Testis (tissue), 3 donors: ENCODE data around the gene MAGED2. TPM values are rescaled to one million over a fixed set of nuclear protein-coding genes. Genes with fewer than 3 reads are reported as not detected.
"Not testable (repeated sequence)": the region's sequence is repeated elsewhere in the genome, so short reads cannot be mapped to it uniquely, and the experiment has no call there.

ENCODE experiments used
- DNase-seq: peaks from one replicate; pipeline ENCODE4 v3.0.0-alpha.2; 2019
- H3K27ac ChIP-seq, 2 donors: fragments of 200-600 bp; sonication (generic); one replicate each; pipeline ENCODE4 v1.5.1; 2019
- H3K27me3 ChIP-seq: fragments of 200-600 bp; sonication (generic); one replicate; pipeline ENCODE4 v1.5.1; 2019
- H3K36me3 ChIP-seq: fragments of 200-600 bp; sonication (generic); one replicate; pipeline ENCODE4 v1.5.1; 2017; ENCODE audit warnings: low read depth; ENCODE audit errors: missing control alignments
- H3K4me1 ChIP-seq: fragments of 200-600 bp; sonication (generic); one replicate; pipeline ENCODE4 v1.5.1; 2019
- H3K4me3 ChIP-seq, 2 donors: fragments of 200-600 bp; sonication (generic); one replicate each; pipeline ENCODE4 v1.5.1; 2017 to 2019
- H3K9me3 ChIP-seq: fragments of 200-600 bp; sonication (generic); one replicate; pipeline ENCODE4 v1.5.1; 2017
- CTCF ChIP-seq, 3 experiments: fragments of 450-650 bp in 2 of 3; fragments of 200-600 bp in 1 of 3; sonication (generic) in 1 of 3; IDR thresholded peaks; one replicate each; pipeline ENCODE4 v1.5.1; 2016 to 2019; ENCODE audit warnings: antibody characterized with exemption in 3 of 3, mild to moderate bottlenecking in 2 of 3, moderate library complexity in 1 of 3
- POLR2A ChIP-seq: fragments of 450-650 bp; IDR thresholded peaks from one replicate; pipeline ENCODE4 v1.6.1; 2017; ENCODE audit warnings: antibody characterized with exemption, mild to moderate bottlenecking, moderate library complexity
- WGBS, 2 donors: methylation state at CpG; one replicate each; pipeline ENCODE4 v1.1.5; 2018; 5-methylcytosine and 5-hydroxymethylcytosine counted together
- intact Hi-C: fragments of 100-400 bp; cut with DNase I; formaldehyde crosslinking; loops from one replicate; pipeline ENCODE4 v1.15.1; 2023; ENCODE audit warnings: low total_unique reads
- polyA plus RNA-seq: library from polyadenylated mRNA; stranded (reverse); fragments of 350-450 nt; fragmentation: Illumina TruSeq; extraction: RNeasy Lipid Tissue Mini Kit (QIAGEN cat#74804); gene quantifications from one replicate; pipeline ENCODE4 v1.2.3, GENCODE V29; 2014; ENCODE audit warnings: low read depth, low replicate concordance; ENCODE audit not compliant: insufficient read depth
- total RNA-seq, 2 donors: library from RNA; depleted of rRNA; stranded (reverse); fragments of >200 nt; gene quantifications; one replicate each; pipeline ENCODE4 v1.2.3, GENCODE V29; 2016

MAGED2 gene
- total and polyA plus RNA-seq, 3 donors from 2014 or later: 179 to 288 (median 206) TPM

GRCh38 chrX:54824195-54824594, 16.6 kb downstream of the MAGED2 start:
- Histone ChIP-seq H3K4me3 (no peak overlapping the region), H3K9me3 (no peaks in the 10 kb centered on the region), H3K27ac (no peak overlapping the region), H3K4me1 (no peaks in the 10 kb centered on the region), H3K27me3 (no peaks in the 10 kb centered on the region), H3K36me3 (no peaks in the 10 kb centered on the region)
- no peak for DNase-seq
- TF ChIP-seq POLR2A (no peak), CTCF (IDR thresholded peaks at IDR 0.05) (no peak)
- 90% methylated on average over 3 of the region's 5 CpGs; no CpG with 5 or more reads in 1 of the 2 donors for WGBS, 2 donors
- intact Hi-C loops: no loop called here

GRCh38 chrX:54824722-54825121, 17.2 kb downstream of the MAGED2 start:
- Histone ChIP-seq H3K9me3 (no peaks in the 10 kb centered on the region), H3K27me3 (no peaks in the 10 kb centered on the region), H3K36me3 (no peaks in the 10 kb centered on the region), H3K4me1 (no peaks in the 10 kb centered on the region), H3K4me3 (no peak overlapping the region), H3K27ac (no peak overlapping the region)
- TF ChIP-seq CTCF (IDR thresholded peaks at IDR 0.05) (no peak), POLR2A (no peak)
- intact Hi-C loops: no loop called here
- no peak for DNase-seq
- 88 to 89% methylated on average over 3 to 5 of the region's 8 CpGs for WGBS, 2 donors

GRCh38 chrX:54825716-54826438, 18.3 kb downstream of the MAGED2 start:
- no peaks in the 10 kb centered on the region for H3K4me1 ChIP-seq

GRCh38 chrX:54826598-54826997, 19.1 kb downstream of the MAGED2 start:
- intact Hi-C loops: no loop called here
- DNase-seq: no peak
- Histone ChIP-seq H3K27me3 (no peaks in the 10 kb centered on the region), H3K4me1 (no peaks in the 10 kb centered on the region), H3K4me3 (no peak overlapping the region), H3K27ac (no peak overlapping the region), H3K9me3 (no peaks in the 10 kb centered on the region), H3K36me3 (no peaks in the 10 kb centered on the region)
- TF ChIP-seq POLR2A: no peak
- TF ChIP-seq CTCF (IDR thresholded peaks at IDR 0.05): no peak
- WGBS, 2 donors: 43 to 89% methylated on average over 2 to 4 of the region's 4 CpGs

More at GRCh38 chrX:54825716-54826438, 18.3 kb downstream of the MAGED2 start:
- TF ChIP-seq CTCF (IDR thresholded peaks at IDR 0.05) (no peak), POLR2A (no peak)
- no peak overlapping the region for H3K4me3 ChIP-seq
- WGBS, 2 donors: 67 to 75% methylated on average over 4 to 8 of the region's 8 CpGs
- no peak for DNase-seq
- H3K36me3 ChIP-seq: no peaks in the 10 kb centered on the region
- H3K27ac ChIP-seq: no peak overlapping the region
- H3K27me3 ChIP-seq: no peaks in the 10 kb centered on the region
- intact Hi-C loops: no loop called here
- H3K9me3 ChIP-seq: no peaks in the 10 kb centered on the region

- 70% methylated on average over 3 of the region's 3 CpGs; no CpG with 5 or more reads in 1 of the 2 donors for WGBS, 2 donors
- Histone ChIP-seq H3K27ac (no peak overlapping the region), H3K4me1 (no peaks in the 10 kb centered on the region), H3K4me3 (no peak overlapping the region), H3K9me3 (no peaks in the 10 kb centered on the region), H3K27me3 (no peaks in the 10 kb centered on the region), H3K36me3 (no peaks in the 10 kb centered on the region)
- intact Hi-C loops: no loop called here
- TF ChIP-seq CTCF (IDR thresholded peaks at IDR 0.05): no peak
- TF ChIP-seq POLR2A: no peak
- DNase-seq: no peak
Measured at GRCh38 chrX:54838583-54838982, 31.0 kb downstream of the MAGED2 start.

GRCh38 chrX:54841184-54841874, 33.8 kb downstream of the MAGED2 start:
- intact Hi-C loops, H3K4me3 ChIP-seq, H3K4me1 ChIP-seq, H3K9me3 ChIP-seq, H3K27me3 ChIP-seq, H3K27ac ChIP-seq, DNase-seq, H3K36me3 ChIP-seq: not testable (repeated sequence)
- WGBS, 2 donors: 25% methylated on average over 3 of the region's 3 CpGs; no CpG with 5 or more reads in 1 of the 2 donors
